H9 (cell line): ENCODE measurements around the gene TIRAP. TPM values are rescaled to one million over a fixed set of nuclear protein-coding genes. Genes with fewer than 3 reads are reported as not detected.

ENCODE experiments used
- DNase-seq: peaks from one replicate; pipeline ENCODE4 v3.0.0-alpha.2; 2017
- H2AFZ ChIP-seq: one replicate; pipeline ENCODE4 v1.6.1; 2013; ENCODE audit warnings: mild to moderate bottlenecking, low read length, control low read depth, moderate library complexity
- H2AK5ac ChIP-seq: 2 replicates; pipeline ENCODE4 v1.6.1; 2013; ENCODE audit warnings: low read length, control low read depth, mixed read lengths; ENCODE audit not compliant: insufficient read length
- H2BK120ac ChIP-seq: one replicate; pipeline ENCODE4 v1.6.1; 2013; ENCODE audit warnings: low read depth, mild to moderate bottlenecking, low read length, control low read depth, inconsistent platforms; ENCODE audit not compliant: poor library complexity, severe bottlenecking
- H2BK12ac ChIP-seq: 2 replicates; pipeline ENCODE4 v1.6.1; 2013; ENCODE audit warnings: low read length, control low read depth, mixed read lengths, low read depth; ENCODE audit not compliant: insufficient read length
- H2BK15ac ChIP-seq: 2 replicates; pipeline ENCODE4 v1.6.1; 2013; ENCODE audit warnings: low read depth, low read length, control low read depth
- H2BK20ac ChIP-seq: one replicate; pipeline ENCODE4 v1.6.1; 2013; ENCODE audit warnings: low read depth, mild to moderate bottlenecking, low read length, control low read depth, inconsistent platforms; ENCODE audit not compliant: poor library complexity, severe bottlenecking
- H2BK5ac ChIP-seq: 2 replicates; pipeline ENCODE4 v1.6.1; 2013; ENCODE audit warnings: low read length, control low read depth, mixed read lengths; ENCODE audit not compliant: insufficient read length
- H3K14ac ChIP-seq: 2 replicates; pipeline ENCODE4 v1.6.1; 2013; ENCODE audit warnings: low read length, control low read depth; ENCODE audit not compliant: insufficient read depth
- H3K18ac ChIP-seq: 2 replicates; pipeline ENCODE4 v1.6.1; 2013; ENCODE audit warnings: low read depth, mild to moderate bottlenecking, mixed read lengths, low read length, control low read depth; ENCODE audit not compliant: insufficient read length
- H3K23ac ChIP-seq: 2 replicates; pipeline ENCODE4 v1.6.1; 2013; ENCODE audit warnings: low read length, control low read depth, mixed read lengths, low read depth; ENCODE audit not compliant: insufficient read length
- H3K23me2 ChIP-seq: 2 replicates; pipeline ENCODE4 v1.6.1; 2013; ENCODE audit warnings: low read depth, mild to moderate bottlenecking, mixed read lengths, low read length, control low read depth; ENCODE audit not compliant: insufficient read length, poor library complexity, severe bottlenecking
- H3K27ac ChIP-seq: 2 replicates; pipeline ENCODE4 v1.5.1; 2013; ENCODE audit warnings: low read length, control low read depth, mixed read lengths, low read depth; ENCODE audit not compliant: insufficient read length
- H3K27me3 ChIP-seq: 2 replicates; pipeline ENCODE4 v1.6.1; 2013; ENCODE audit warnings: low read length, control low read depth, inconsistent platforms; ENCODE audit not compliant: insufficient read depth
- H3K4ac ChIP-seq: 2 replicates; pipeline ENCODE4 v1.6.1; 2013; ENCODE audit warnings: low read depth, mild to moderate bottlenecking, control low read depth, inconsistent platforms, low read length, moderate library complexity
- H3K4me1 ChIP-seq: 2 replicates; pipeline ENCODE4 v1.6.1; 2013; ENCODE audit warnings: low read length, control low read depth, inconsistent platforms; ENCODE audit not compliant: insufficient read depth
- H3K4me2 ChIP-seq: 2 replicates; pipeline ENCODE4 v1.6.1; 2013; ENCODE audit warnings: low read length, control low read depth, mixed read lengths; ENCODE audit not compliant: insufficient read length, insufficient read depth
- H3K56ac ChIP-seq: 2 replicates; pipeline ENCODE4 v1.6.1; 2013; ENCODE audit warnings: low read depth, mild to moderate bottlenecking, mixed read lengths, low read length, control low read depth; ENCODE audit not compliant: insufficient read length
- H3K79me1 ChIP-seq: 2 replicates; pipeline ENCODE4 v1.6.1; 2013; ENCODE audit warnings: low read depth, mild to moderate bottlenecking, moderate library complexity, low read length, control low read depth, inconsistent platforms; ENCODE audit not compliant: insufficient read depth, poor library complexity, severe bottlenecking
- H3K79me2 ChIP-seq: 2 replicates; pipeline ENCODE4 v1.6.1; 2013; ENCODE audit warnings: low read length, control low read depth, inconsistent platforms; ENCODE audit not compliant: insufficient read depth
- H3K9ac ChIP-seq: 2 replicates; pipeline ENCODE4 v1.6.1; 2013; ENCODE audit warnings: low read length, control low read depth, mixed read lengths; ENCODE audit not compliant: insufficient read length; ENCODE audit errors: extremely low read depth
- H3K9me3 ChIP-seq: one replicate; pipeline ENCODE4 v1.6.1; 2013; ENCODE audit warnings: low read depth, low read length, inconsistent platforms; ENCODE audit not compliant: control insufficient read depth
- H3T11ph ChIP-seq: one replicate; pipeline ENCODE4 v1.6.1; 2013; ENCODE audit warnings: mild to moderate bottlenecking, low read length, control low read depth, inconsistent platforms
- H4K20me1 ChIP-seq: one replicate; pipeline ENCODE4 v1.6.1; 2013; ENCODE audit not compliant: control insufficient read depth, insufficient read length, insufficient read depth
- H4K5ac ChIP-seq: 2 replicates; pipeline ENCODE4 v1.6.1; 2013; ENCODE audit warnings: low read depth, mild to moderate bottlenecking, mixed read lengths, low read length, control low read depth; ENCODE audit not compliant: insufficient read length
- H4K8ac ChIP-seq: replicated peaks from 2 replicates; pipeline ENCODE4 v1.6.1; 2013; ENCODE audit warnings: low read length, control low read depth, mixed read lengths, low read depth; ENCODE audit not compliant: insufficient read length
- H4K91ac ChIP-seq: 2 replicates; pipeline ENCODE4 v1.6.1; 2013; ENCODE audit warnings: low read depth, mild to moderate bottlenecking, moderate library complexity, mixed read lengths, low read length, control low read depth; ENCODE audit not compliant: insufficient read length
- H3K27ac Mint-ChIP-seq, 3 experiments: 2 replicates in 2 of 3; 3 replicates in 1 of 3; pipeline ENCODE4 v1.8.0; 2020 to 2021; ENCODE audit warnings: mixed read lengths in 3 of 3, mild to moderate bottlenecking in 1 of 3, moderate library complexity in 1 of 3
- H3K27me3 Mint-ChIP-seq: 2 replicates; pipeline ENCODE4 v1.8.0; 2021; ENCODE audit warnings: low read depth, mild to moderate bottlenecking, moderate library complexity, mixed read lengths
- H3K36me3 Mint-ChIP-seq, 3 experiments: 2 replicates in 2 of 3; 3 replicates in 1 of 3; pipeline ENCODE4 v1.8.0; 2020 to 2021; ENCODE audit warnings: low read depth in 3 of 3, mixed read lengths in 3 of 3; ENCODE audit not compliant: insufficient read depth in 1 of 3
- H3K4me1 Mint-ChIP-seq, 2 experiments: 2 replicates each; pipeline ENCODE4 v1.8.0; 2020; ENCODE audit warnings: mixed read lengths in 2 of 2
- H3K4me3 Mint-ChIP-seq, 2 experiments: 2 replicates in 1 of 2; 3 replicates in 1 of 2; pipeline ENCODE4 v1.8.0; 2020 to 2021; ENCODE audit warnings: mild to moderate bottlenecking in 2 of 2, mixed read lengths in 2 of 2, moderate library complexity in 1 of 2
- H3K9me3 Mint-ChIP-seq, 2 experiments: 2 replicates in 1 of 2; 3 replicates in 1 of 2; pipeline ENCODE4 v1.8.0; 2020; ENCODE audit warnings: mild to moderate bottlenecking in 2 of 2, mixed read lengths in 2 of 2, moderate library complexity in 1 of 2
- WGBS: extraction: QIAGEN DNeasy Blood & Tissue Kit; methylation state at CpG from one replicate; pipeline ENCODE4 v1.1.7; 2013; ENCODE audit warnings: missing lambda C conversion rate, low lambda C conversion rate, mixed read lengths; ENCODE audit not compliant: insufficient read length; ENCODE audit errors: extremely low coverage; 5-methylcytosine and 5-hydroxymethylcytosine counted together
- total RNA-seq: library from RNA; stranded (reverse); gene quantifications from 2 replicates; pipeline ENCODE4 v1.2.1, GENCODE V29; 2021
- TF ChIP-seq, protein P1 (sequence below): fragments of 200-600 bp; sonication (generic); conservative IDR thresholded peaks from 3 replicates; pipeline ENCODE4 v1.8.0; 2021; ENCODE audit warnings: antibody characterized with exemption, mild to moderate bottlenecking

TIRAP gene
- total RNA-seq, 1 experiment from 2014 or later: 7.0 TPM

DNA sequence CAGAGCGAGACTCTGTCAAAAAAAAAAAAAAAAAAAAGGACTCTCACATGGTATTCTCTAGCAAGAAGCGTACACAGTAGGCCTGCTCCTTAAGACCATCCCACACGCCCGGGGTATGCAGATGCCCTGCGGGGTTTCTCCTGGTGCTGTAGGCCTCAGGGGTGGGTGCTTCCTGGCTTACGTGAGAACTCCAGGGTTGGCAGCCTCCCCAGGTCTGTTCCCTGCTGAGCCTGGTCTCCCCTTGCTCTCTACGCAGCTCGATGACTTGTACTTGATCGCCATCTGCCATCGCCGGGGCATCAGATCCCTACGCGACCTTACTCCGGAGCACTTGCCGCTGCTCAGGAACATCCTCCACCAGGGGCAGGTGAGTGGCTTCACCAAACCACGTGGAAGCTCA lies 60.2 kb downstream of the TIRAP start:
- Histone ChIP-seq H2BK12ac (no peak overlapping the region), H3K79me1 (no peaks in the 10 kb centered on the region), H3K56ac (no peak overlapping the region), H3K9me3 (no peaks in the 10 kb centered on the region), H3K27me3 (no peaks in the 10 kb centered on the region), H3K4me2 (no peak overlapping the region), H3K23me2 (no peaks in the 10 kb centered on the region), H2AFZ (no peak overlapping the region), H4K5ac (no peak overlapping the region), H3K14ac (no peak overlapping the region), H2BK5ac (no peak overlapping the region), H2BK15ac (no peak overlapping the region), H3K27ac (no peak overlapping the region), H3K23ac (no peak overlapping the region), H4K8ac (no peak overlapping the region), H4K91ac (no peak overlapping the region), H3K4me1 (peaks cover 14% of the 10 kb centered on the region; the same call in 1 of the 2 replicates), H3K9ac (no peak overlapping the region), H4K20me1 (no peaks in the 10 kb centered on the region), H3K79me2 (no peaks in the 10 kb centered on the region), H2AK5ac (no peak overlapping the region), H3K18ac (no peak overlapping the region), H3T11ph (no peak overlapping the region), H2BK20ac (no peak overlapping the region), H2BK120ac (no peak overlapping the region), H3K4ac (no peak overlapping the region)
- TF ChIP-seq, protein P1, sequence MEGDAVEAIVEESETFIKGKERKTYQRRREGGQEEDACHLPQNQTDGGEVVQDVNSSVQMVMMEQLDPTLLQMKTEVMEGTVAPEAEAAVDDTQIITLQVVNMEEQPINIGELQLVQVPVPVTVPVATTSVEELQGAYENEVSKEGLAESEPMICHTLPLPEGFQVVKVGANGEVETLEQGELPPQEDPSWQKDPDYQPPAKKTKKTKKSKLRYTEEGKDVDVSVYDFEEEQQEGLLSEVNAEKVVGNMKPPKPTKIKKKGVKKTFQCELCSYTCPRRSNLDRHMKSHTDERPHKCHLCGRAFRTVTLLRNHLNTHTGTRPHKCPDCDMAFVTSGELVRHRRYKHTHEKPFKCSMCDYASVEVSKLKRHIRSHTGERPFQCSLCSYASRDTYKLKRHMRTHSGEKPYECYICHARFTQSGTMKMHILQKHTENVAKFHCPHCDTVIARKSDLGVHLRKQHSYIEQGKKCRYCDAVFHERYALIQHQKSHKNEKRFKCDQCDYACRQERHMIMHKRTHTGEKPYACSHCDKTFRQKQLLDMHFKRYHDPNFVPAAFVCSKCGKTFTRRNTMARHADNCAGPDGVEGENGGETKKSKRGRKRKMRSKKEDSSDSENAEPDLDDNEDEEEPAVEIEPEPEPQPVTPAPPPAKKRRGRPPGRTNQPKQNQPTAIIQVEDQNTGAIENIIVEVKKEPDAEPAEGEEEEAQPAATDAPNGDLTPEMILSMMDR: no peak
- peaks cover 23 to 62% (median 60%) of the 10 kb centered on the region in 3 experiments for H3K36me3 Mint-ChIP-seq
- no peak overlapping the region for H3K4me3 Mint-ChIP-seq
- no peaks in the 10 kb centered on the region for H3K27me3 Mint-ChIP-seq
- no CpG with 5 or more reads among the region's 16 CpGs for WGBS
- H3K4me1 Mint-ChIP-seq: peaks cover 38 to 44% of the 10 kb centered on the region in 2 experiments
- H3K27ac Mint-ChIP-seq: no peak overlapping the region; a peak in 1 of 7 replicates
- no peak for DNase-seq
- H3K9me3 Mint-ChIP-seq: no peaks in the 10 kb centered on the region

Other genes with a start within 250 kb of the TIRAP start
- 16.0 and 17.2 TPM in 2 replicates for gene CDON, start 220.2 kb upstream of the TIRAP start, total RNA-seq
- 42.9 and 43.1 TPM in 2 replicates for gene RPUSD4, start 71.4 kb upstream of the TIRAP start, total RNA-seq
- 40.0 and 40.4 TPM in 2 replicates for gene FAM118B, start 71.3 kb upstream of the TIRAP start, total RNA-seq
- gene SRPRA, start 14.2 kb upstream of the TIRAP start, total RNA-seq: 63.7 and 64.3 TPM in 2 replicates
- 60.1 and 67.5 TPM in 2 replicates for gene FOXRED1, start 13.9 kb upstream of the TIRAP start, total RNA-seq
- gene DCPS, start 21.0 kb downstream of the TIRAP start, total RNA-seq: 24.4 and 27.7 TPM in 2 replicates
- gene ST3GAL4, start 72.6 kb downstream of the TIRAP start, total RNA-seq: 12.2 and 13.6 TPM in 2 replicates